ENCODE measurements around the gene STX18. TPM values are rescaled to one million over a fixed set of nuclear protein-coding genes. Genes with fewer than 3 reads are reported as not detected.

Gene STX18
- total and polyA plus RNA-seq, 4 donors, result 10.2 to 17.1 (median 12.4) TPM

GRCh38 chr4:4406455-4407298, 135.2 kb downstream of the STX18 start:
- H3K27me3 ChIP-seq (ENCODE audit: control insufficient read depth in 4 of 4, insufficient read depth in 4 of 4, low read length in 3 of 4), result no peaks in the 10 kb centered on the region
- no peaks in the 10 kb centered on the region for H3K9me3 ChIP-seq (ENCODE audit: control insufficient read depth in 4 of 4, low read length in 3 of 4)
- no peaks in the 10 kb centered on the region for H3K4me1 ChIP-seq (ENCODE audit: control insufficient read depth in 4 of 4, insufficient read depth in 4 of 4, low read length in 3 of 4)
- no peaks in the 10 kb centered on the region for H3K36me3 ChIP-seq (ENCODE audit: control insufficient read depth in 4 of 4, insufficient read depth in 3 of 4, low read depth in 1 of 4, low read length in 3 of 4)
- no peak overlapping the region for H3K27ac ChIP-seq (ENCODE audit: low read depth in 1 of 2, low read length in 2 of 2)
- TF ChIP-seq HNF4G (IDR thresholded peaks at IDR 0.05), result no peak
- WGBS, result 77% methylated on average over 28 of the region's 28 CpGs
- H3K9ac ChIP-seq (ENCODE audit: low read depth in 1 of 2, low read length in 2 of 2), result no peak overlapping the region
- no peak for DNase-seq (ENCODE audit: low spot score)
- H3K4me3 ChIP-seq (ENCODE audit: low read depth in 1 of 3, low read length in 3 of 3), result no peak overlapping the region

- H3K9ac ChIP-seq (ENCODE audit: low read depth in 1 of 2, low read length in 2 of 2), result no peak overlapping the region
- no peak overlapping the region for H3K27ac ChIP-seq (ENCODE audit: low read depth in 1 of 2, low read length in 2 of 2)
- H3K27me3 ChIP-seq (ENCODE audit: control insufficient read depth in 4 of 4, insufficient read depth in 4 of 4, low read length in 3 of 4), result no peaks in the 10 kb centered on the region
- no peak overlapping the region for H3K4me3 ChIP-seq (ENCODE audit: low read depth in 1 of 3, low read length in 3 of 3)
- 84% methylated on average over 15 of the region's 15 CpGs for WGBS
- DNase-seq (ENCODE audit: low spot score), result no peak
- no peaks in the 10 kb centered on the region for H3K36me3 ChIP-seq (ENCODE audit: control insufficient read depth in 4 of 4, insufficient read depth in 3 of 4, low read depth in 1 of 4, low read length in 3 of 4)
- no peaks in the 10 kb centered on the region for H3K4me1 ChIP-seq (ENCODE audit: control insufficient read depth in 4 of 4, insufficient read depth in 4 of 4, low read length in 3 of 4)
- H3K9me3 ChIP-seq (ENCODE audit: control insufficient read depth in 4 of 4, low read length in 3 of 4), result no peaks in the 10 kb centered on the region
- TF ChIP-seq ZBTB33 (IDR thresholded peaks at IDR 0.05) (no peak), EGR1 (IDR thresholded peaks at IDR 0.05; ENCODE audit: low read depth in 2 of 2) (no peak), ATF3 (IDR thresholded peaks at IDR 0.05) (no peak), REST (IDR thresholded peaks at IDR 0.05) (no peak), RAD21 (IDR thresholded peaks at IDR 0.05) (no peak), SP1 (IDR thresholded peaks at IDR 0.05) (no peak), FOXA2 (IDR thresholded peaks at IDR 0.05) (no peak), HNF4A (conservative IDR thresholded peaks at IDR 0.05) (no peak), NR2F2 (IDR thresholded peaks at IDR 0.05) (no peak), TAF1 (conservative IDR thresholded peaks at IDR 0.05) (no peak), GABPA (IDR thresholded peaks at IDR 0.05 in 1 of 2, conservative IDR thresholded peaks at IDR 0.05 in 1 of 2) (no peak), CTCF (IDR thresholded peaks at IDR 0.05; ENCODE audit: low read depth, low read length, missing input control) (no peak), YY1 (IDR thresholded peaks at IDR 0.05) (no peak), HNF4G (IDR thresholded peaks at IDR 0.05) (no peak), FOXA1 (IDR thresholded peaks at IDR 0.05) (no peak), RXRA (IDR thresholded peaks at IDR 0.05) (no peak), JUND (IDR thresholded peaks at IDR 0.05) (no peak), MAX (IDR thresholded peaks at IDR 0.05) (no peak)
Measured at GRCh38 chr4:4405358-4405962, 136.4 kb downstream of the STX18 start.

Measured in liver (tissue), 9 donors.